ENCODE results near the gene CDC42SE2. TPM values are rescaled to one million over a fixed set of nuclear protein-coding genes. Genes with fewer than 3 reads are reported as not detected.

Gene CDC42SE2
- total and polyA plus RNA-seq, 2 experiments from 2014 or later = 24.2 to 36.2 TPM

GRCh38 chr5:131394128-131394527 lies 130.3 kb downstream of the CDC42SE2 start (continued):
- TF ChIP-seq REST (IDR thresholded peaks at IDR 0.05; ENCODE audit: unreplicated experiment) (no peak), ZNF462 (CRISPR knock-in tag; IDR thresholded peaks at IDR 0.05) (no peak), CREB1 (CRISPR knock-in tag; IDR thresholded peaks at IDR 0.05; ENCODE audit: low read depth) (no peak), STAT1 (IDR thresholded peaks at IDR 0.05; ENCODE audit: unreplicated experiment) (no peak)

- Histone ChIP-seq H3K4me2 (no peak overlapping the region), H3K27me3 (ENCODE audit: insufficient read depth) (no peaks in the 10 kb centered on the region), H3K4me3 (no peak overlapping the region), H2AFZ (no peak overlapping the region), H3K36me3 (ENCODE audit: insufficient read depth) (0 out of 2 replicates have a peak, but pooled peaks cover 3% of the 10 kb centered on the region), H3K4me1 (ENCODE audit: insufficient read depth) (no peaks in the 10 kb centered on the region), H3K79me2 (replicated peaks; ENCODE audit: insufficient read depth) (no peaks in the 10 kb centered on the region), H4K20me1 (replicated peaks; ENCODE audit: insufficient read depth) (no peaks in the 10 kb centered on the region), H3F3A (replicated peaks; ENCODE audit: low read depth) (no peaks in the 10 kb centered on the region), H3K27ac (ENCODE audit: low read depth) (no peak overlapping the region), H3K9me2 (ENCODE audit: insufficient read depth) (no peaks in the 10 kb centered on the region)
- Mint-ChIP-seq H3K4me3 (no peak overlapping the region), H3K4me1 (no peaks in the 10 kb centered on the region), H3K27me3 (ENCODE audit: insufficient read depth, low read depth, poor library complexity) (peaks cover 4% of the 10 kb centered on the region), H3K9me3 (no peaks in the 10 kb centered on the region; the same call in 2 of the 3 replicates), H3K27ac (no peak overlapping the region), H3K36me3 (ENCODE audit: low read depth) (peaks cover 29% of the 10 kb centered on the region; the same call in 2 of the 3 replicates)
- DNase-seq (ENCODE audit: low spot score) = no peak
- no peak for ATAC-seq
- TF ChIP-seq ZNF331 (CRISPR knock-in tag; IDR thresholded peaks at IDR 0.05; ENCODE audit: low read depth) (no peak), ZNF114 (CRISPR knock-in tag; IDR thresholded peaks at IDR 0.05) (no peak), ZNF462 (CRISPR knock-in tag; IDR thresholded peaks at IDR 0.05) (no peak)
These were observed 132.2 kb downstream of the CDC42SE2 start for GRCh38 chr5:131396015-131396414.
